OCI-LY3 (cell line): ENCODE measurements around the gene ATP2A3.
A peak's percentile ranks its signal among the peaks of the same experiment; 100 is the strongest.

Experiments used
- CTCF ChIP-seq: fragments of 200-600, 300-600 bp; sonication (generic); IDR thresholded peaks from 2 replicates; pipeline ENCODE4 v1.5.1; 2014; ENCODE audit warnings: antibody characterized with exemption, low read length, low read depth
- EZH2phosphoT487 ChIP-seq: fragments of 200-600 bp; shearing (Covaris generic); IDR thresholded peaks from 2 replicates; pipeline ENCODE4 v1.6.1; 2018; ENCODE audit warnings: antibody characterized with exemption, mixed run types, low read depth

DNA sequence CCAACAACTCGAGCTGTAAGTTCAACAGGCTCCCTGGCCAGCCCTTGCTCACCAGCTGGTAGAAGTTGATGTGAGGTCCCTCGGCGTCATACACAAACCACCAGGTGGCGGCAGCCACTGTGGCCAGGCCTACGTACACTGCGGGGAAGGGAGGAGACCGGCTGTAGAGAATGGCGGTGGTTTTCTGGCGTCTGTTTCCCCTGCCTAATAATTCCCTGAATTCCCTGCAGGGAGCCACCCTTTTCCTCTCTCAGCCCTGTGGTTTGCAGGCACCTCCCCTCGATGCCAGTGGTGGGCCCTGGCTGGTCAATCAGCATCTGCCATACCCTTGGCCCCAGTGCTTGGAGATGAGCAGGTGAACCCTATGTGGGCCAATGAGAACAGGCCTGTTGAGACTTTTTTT lies 29.1 kb downstream of the ATP2A3 start:
- TF ChIP-seq CTCF (peak; percentile 43), EZH2phosphoT487 (no peak)
